Bone marrow (tissue), 2 donors: ENCODE results near the gene FXYD3.
"Not testable (repeated sequence)": the region's sequence is repeated elsewhere in the genome, so short reads cannot be mapped to it uniquely, and the experiment has no call there.

Source experiments
- DNase-seq, 2 donors: peaks; one replicate each; lab custom pipeline; 2025; lab: John Stamatoyannopoulos, UW

Gene FXYD3

DNA sequence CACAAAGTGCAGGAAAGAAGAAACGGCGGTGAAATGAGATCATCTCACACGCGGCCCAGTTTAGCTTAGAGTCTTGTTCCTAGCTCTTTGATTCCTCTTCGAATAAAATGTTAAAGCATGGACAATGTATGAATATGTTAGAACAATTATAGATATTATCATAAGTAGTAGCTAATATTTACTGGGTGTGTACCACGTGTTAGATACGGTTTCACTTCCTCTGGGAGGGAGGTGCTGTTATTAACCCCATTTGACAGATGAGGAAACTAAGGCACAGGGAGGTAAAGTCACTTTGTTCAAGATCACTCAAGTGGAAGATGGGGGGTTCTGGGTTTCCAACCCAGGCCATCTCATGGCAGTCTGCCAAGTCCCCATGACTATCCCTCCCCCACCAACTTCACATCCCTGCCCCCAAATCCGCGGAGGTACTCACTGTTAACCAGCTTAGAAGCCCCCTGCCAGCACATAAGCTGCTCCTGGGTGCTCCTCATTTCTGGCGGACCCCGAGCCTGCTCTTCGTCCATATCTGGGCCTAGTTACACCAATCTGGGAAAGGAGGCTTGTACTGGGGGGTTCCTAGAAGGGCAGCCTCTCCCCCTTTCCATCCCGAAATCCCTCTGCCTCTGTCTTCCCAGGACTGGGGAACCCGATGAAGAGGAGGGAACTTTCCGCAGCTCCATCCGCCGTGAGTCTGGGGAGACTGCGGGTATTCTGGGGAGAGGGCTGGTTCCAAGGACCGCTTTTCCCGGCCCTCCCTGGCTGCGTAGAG is 26.4 kb downstream of the FXYD3 start:
- DNase-seq = no peak

DNA sequence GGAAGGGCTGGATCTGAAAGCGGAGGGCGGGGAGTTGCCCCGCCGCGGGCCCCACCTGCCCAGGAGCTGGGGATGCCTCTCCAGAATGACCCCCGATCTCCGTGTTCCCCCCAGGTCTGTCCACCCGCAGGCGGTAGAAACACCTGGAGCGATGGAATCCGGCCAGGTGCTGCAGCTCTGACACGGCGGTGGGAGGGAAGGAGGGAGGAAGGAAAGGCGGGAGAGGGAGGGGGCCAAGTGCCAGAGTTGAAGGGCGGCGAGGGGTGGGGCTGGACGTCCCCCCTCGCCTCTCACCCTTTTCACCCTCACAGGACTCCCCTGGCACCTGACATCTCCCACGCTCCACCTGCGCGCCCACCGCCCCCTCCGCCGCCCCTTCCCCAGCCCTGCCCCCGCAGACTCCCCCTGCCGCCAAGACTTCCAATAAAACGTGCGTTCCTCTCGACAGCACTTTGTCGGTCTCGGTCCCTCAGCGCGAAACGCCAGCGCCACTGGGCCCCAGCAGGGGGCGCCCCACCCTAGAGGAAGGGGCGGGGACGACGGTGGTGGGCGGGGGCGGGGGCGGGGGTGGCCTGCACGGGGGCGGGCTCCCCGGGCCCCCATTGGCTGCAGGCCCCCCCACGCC is 27.1 kb downstream of the FXYD3 start:
- DNase-seq = peak in 1 of 2 donors; percentile 10

DNA sequence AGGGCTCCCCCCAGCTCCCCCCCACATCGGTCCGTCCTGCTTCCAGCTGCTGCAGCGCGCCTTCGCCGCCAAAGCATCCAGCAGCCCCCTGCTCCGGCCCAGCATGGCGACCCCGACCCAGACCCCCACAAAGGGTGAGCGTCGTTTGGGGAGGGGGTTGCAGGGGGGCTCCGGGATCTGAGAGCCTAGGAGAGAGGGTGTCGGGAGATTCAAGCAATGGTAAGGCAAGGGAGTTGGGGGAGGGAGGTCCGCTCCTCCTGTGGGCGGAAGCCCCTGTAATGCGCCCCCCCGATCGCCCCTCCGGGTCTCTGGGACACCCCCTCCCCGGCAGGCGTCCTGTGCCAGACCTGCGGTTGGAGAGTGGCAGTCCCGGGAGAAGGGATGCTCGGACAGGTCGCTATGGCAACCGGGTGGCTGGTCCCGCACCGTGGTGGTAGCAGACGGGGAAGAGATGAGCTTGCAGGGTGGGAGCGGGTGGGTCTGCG is 27.6 kb downstream of the FXYD3 start, which contains the start of gene FXYD7:
Gene FXYD7, plus strand, starts transcription at position 25 of the 485 bp plus-strand sequence. Its CDS starts 79 bp downstream, at position 104.
- DNase-seq = no peak

DNA sequence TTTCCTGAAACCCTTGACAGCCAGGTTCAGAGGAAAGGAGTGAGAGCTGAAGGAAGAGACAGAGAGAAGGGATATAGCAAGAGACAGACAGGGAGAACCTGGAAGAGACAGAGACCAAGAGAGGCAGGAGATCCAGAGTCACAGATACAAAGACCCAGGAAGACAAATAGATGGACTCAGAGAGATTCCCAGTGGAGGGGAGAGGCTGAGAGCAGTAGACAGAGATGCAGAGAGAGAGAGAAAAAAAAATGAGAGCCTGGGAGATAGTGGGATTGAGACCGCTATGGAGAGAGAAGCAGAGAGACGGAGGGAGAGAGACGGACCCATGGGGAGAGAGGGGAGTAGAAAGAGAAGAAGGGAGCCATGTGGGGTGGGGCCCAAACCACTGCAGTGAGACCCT is 28.2 kb downstream of the FXYD3 start:
- DNase-seq = no peak

DNA sequence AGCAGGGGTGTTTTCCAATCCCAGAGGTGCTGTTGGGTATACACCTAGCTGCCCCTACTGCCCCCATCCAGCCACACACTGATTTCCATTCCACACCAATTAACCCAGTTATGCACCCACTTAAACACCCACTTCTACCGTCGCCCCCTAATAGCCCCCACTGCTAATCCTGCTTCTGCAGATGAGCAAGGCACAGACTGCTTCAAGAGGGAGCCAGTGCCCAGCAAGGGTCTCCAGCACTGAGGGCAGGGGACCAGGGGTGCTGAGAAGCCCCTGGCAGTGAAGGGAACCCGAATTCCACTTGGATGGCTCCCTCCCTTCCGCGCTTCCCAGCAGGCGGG is 28.6 kb downstream of the FXYD3 start:
- no peak for DNase-seq

DNA sequence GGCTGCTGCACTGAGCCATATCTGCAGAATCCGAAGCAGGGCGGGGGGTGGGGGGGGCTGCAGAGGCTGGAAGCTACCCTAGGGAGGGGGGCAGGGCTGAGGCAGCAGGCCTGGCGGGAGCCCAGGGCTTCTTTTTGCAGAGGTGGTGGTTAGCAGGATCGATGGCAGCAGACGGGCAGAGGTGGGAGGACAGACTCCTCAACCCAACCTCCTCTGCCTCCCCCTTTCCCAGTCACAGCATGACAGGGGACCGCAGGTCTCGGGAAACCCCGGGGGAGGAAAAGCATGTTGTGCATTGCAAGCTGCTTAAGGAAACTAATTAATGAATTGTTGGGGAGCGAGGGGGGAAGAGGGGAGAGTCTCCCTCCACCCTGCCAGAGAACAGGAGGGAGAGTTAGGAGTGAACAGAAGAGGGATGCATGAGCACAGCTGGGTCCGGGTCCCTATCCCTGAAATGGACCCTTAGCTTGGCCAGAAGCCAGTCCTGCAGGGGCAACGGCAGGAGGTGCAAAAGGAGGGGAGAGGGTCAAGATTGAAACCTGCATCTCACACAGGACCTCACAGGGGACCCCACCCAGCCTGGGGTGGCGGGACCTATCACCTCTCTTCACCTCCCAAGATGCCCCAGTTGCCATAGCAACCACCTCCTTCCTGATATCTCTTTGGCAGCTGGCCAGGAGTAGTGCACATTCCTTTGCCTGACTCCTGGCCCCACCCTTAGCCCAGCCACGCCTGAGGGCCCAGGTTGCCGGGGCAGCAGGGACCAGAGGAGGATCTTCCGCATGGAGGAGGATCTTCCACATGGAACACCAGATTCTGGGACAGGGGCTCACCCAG is 29.2 kb downstream of the FXYD3 start:
- no peak for DNase-seq

DNA sequence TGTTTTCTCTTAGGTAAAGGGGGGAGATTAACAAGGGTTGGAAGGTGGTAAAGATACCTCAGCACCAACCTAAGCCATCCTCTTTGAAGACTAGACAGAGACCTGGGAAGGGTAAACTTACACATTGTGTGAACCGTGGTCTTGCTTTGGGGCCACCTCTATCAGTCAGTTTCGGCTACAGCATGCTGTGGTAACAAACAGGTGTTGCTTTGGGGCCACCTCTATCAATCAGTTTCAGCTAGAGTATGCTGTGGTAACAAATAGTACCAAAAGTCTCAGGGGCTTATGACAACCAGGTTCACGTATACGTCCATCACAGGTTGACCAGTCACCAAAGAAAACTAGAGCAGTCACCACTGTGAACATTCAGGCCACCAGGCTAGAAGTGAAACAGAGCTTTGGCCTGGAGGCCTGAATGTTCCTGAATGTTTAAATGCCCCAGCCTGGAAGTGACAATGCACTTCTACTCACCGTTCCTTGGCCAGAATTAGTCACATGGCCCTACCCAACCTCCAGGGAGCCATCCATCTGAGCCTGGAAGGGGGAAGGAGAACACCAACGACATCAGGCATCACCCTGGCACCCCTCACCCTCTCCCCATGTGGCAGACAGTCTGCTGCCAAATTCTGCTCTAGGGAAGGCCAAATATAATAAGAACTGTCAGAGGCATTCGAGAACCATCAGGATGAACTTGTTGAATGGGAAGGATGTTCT is 31.3 kb downstream of the FXYD3 start:
- peak in 1 of 2 donors; percentile 49 for DNase-seq

DNA sequence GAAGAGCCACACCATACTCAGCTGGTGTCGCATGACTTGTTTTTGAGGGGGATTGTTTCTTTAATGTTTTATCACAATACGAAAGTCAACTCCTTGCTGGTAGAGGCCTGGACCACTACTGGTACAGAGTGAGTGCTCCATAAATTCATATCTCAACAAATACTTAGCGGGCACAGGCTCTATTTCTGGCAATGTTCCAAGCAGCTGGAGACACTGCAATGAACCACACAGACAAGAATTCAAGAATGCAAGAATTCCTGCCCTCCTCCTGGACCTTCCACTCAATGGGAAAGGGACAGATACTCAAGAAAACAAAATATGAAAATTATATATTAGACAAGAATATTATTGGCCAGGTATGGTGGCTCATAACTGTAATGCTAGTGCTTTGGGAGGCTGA is 33.8 kb downstream of the FXYD3 start:
- no peak for DNase-seq

DNA sequence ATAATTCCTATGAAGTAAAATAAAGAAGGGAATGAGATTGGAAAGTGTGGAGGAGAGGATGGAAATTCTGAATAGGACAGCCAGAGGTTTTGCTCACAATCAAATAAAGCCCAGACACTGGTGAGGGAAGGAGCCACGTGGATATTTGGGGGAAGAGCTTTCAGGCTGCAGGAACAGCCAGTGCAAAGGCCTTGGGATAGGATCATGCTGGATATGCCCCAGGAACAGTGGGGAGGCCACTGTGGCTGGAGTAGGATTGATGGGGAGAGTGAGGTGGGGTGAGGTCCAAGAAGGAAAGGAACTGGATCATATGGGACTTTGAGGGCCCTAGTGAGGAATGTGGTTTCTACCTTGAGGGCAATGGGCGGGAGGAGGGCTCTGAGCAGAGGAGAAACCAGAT is 34.8 kb downstream of the FXYD3 start:
- DNase-seq = no peak

DNA sequence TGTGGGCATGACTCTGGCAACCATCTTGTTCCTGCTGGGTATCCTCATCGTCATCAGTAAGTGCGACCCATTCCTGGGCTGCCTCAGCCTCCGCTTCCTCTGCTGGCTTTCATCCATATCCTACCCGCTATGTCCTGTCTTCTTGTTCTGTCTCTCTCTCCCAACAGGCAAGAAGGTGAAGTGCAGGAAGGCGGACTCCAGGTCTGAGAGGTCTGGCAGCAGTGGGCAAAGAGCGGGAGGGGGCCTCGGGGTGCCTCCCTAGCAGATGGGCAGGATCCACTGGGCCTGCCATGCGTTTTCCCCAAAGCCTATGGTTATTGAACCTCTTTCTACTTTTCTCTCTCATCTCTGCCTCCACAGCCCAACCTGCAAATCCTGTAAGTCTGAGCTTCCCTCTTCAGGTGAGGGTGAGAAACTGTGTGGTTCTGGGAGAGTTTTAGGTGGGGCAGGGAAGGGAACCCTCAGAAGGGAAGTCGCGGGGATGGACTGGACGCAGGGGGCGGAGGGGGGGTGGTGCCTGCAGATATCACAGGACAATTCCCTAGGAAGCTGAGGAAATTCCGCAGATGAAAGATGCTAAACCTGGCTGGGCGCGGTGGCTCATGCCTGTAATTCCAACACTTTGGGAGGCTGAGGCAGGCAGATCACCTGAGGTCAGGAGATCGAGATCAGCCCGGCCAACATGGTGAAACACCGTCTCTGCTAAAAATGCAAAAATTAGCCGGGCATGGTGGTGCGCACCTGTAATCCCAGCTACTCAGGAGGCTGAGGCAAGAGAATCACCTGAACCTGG is 35.8 kb downstream of the FXYD3 start:
- no peak for DNase-seq

DNA sequence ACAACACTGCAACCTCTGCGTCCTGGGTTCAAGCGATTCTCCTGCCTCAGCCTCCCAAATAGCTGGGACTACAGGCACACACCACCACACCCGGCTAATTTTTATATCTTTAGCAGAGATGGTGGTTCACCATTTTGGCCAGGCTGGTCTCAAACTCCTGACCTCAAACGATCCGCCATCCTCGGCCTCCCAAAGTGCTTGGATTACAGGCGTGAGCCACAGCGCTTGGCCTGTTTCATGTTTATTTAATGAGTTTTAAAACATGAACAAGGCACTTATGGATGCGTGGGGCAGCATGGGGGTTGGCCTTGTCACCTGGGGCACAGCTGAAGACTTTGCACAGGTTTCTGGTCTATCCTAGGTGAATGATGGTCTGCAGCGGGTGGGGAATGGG is 37.5 kb downstream of the FXYD3 start:
- DNase-seq = not testable (repeated sequence)

DNA sequence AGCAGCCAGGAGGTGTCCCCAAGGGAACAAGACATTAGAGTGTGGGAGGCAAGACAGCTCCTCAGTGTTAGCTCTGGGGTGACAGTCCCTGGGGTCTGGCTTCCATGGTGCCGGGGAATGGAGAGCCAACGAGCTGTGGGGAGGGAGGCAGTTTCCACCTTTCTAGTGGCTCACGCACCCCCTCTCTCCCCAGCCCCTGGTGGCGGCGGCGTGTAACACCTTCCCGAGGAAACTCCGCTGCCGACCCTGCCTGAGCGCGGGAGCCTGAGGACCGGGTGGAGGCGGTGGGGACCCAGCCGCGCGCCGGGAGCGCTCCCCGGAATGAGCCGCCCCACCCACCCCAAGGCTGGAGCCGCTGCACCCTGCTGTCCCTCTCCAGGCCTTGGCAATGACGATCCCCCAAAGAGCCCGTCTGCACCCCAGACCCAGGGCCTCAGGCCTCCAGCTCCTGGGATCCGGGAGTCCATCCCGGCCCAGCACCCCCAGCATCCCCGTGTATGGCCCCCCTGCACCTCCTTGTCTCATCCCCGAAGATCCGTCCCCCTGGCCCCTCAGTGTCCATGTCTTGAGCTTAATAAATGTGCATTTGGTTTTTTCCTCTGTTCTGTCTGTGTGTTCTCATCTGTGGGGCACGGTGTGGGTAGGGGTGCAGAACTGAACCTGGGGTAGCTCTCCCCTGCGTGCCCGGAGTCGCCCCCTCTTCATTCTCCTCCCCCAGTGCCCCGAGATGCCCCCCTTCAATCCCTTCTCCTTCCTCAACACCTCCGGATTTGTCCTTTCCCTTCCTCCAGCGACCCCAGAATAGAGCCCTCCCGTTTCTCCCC is 38.3 kb downstream of the FXYD3 start:
- peak; percentile 36 to 47 for DNase-seq

DNA sequence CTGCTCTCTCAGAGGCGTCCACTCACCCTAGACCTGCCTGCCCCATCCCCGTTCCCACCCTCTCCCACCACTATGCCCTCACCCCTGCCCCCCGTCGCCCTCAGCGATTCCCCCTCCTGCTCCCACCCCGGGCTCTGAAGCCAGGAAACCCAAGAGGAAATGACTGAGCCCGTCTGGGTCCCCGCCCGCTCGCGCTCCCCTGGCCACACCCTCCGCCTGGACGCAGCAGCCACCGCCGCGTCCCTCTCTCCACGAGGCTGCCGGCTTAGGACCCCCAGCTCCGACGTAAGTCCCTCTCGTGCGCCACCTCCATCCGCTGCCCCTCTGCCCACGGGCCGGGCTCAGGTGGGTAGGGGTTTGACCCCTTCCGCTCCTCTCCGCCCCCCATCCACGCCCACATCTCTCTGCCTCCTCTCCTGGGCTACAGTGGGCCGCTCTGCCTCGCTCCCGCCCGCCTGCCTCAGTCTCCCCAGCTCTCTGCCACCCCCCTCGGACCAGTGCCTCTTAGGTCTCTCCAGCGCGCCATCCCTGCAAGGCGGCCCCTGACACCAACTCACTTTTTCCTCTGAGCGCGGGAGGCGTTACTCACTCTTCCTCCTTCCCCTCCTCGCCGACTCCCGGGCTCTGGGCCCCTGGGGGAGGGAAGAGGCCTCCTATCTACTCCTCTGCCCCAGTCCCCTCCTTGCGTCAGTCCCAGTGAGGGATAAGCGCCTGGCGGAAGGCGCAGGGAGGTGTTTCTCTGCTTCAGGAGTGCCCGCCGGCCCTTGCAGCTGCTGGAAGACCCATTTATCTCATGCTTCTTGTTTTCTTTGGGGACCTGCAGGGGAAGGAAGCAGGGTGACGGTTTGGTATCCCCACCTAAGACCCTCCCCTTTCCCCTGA is 39.1 kb downstream of the FXYD3 start, which contains the start of gene FXYD5:
Gene FXYD5, plus strand, starts transcription at position 211 of the 882 bp plus-strand sequence. CDS start 816 bp downstream, outside the sequence.
- DNase-seq = peak; percentile 72 to 78

DNA sequence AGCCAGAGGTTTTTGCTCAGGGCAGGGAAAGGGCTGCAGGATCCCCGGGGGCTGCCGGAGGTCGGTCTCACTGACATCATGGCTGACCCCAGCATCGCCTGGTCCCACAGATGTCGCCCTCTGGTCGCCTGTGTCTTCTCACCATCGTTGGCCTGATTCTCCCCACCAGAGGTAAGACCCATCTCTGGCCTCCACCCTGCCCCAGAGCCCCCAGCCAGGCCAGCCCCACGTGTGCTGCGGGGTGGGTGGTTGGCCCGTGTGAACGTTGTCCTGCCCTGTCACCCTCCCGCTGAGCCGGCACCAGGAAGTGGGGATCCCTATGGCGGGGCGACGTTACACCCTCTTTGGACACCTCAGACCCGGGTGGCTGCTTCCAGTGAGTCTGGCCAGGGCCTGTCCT is 39.8 kb downstream of the FXYD3 start:
- DNase-seq = no peak

DNA sequence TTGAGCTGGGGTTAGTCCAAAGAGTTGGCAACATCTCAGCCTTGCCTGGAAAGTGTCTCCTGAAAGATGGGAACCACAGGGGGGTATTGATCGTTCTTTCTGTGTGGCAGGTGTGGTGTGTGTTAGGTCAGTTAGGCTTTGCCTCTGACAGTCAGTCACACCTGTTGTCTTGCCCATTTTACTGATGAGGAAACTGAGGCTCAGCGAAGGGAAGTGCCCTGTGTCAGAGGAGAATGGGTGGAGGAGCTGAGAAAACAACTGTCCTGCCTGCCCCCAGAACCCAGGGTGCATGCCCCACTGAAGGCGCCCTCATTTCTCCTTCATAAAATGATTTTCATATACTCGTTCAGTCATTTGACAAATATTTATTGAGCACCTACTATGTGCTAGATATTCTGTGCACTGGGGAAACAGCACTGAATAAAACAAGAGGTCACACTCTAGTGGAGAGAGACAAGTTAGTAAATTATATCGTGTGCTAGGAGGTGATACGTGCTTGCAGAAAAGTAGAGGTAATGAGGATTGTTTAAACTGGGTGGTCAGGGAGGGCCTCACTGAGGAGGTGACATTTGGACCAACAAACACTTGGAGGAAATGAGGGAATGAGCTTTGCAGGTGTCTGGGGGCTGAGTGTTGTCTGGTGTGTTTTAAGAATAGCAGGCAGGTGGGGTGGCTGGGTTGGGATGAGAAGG is 40.5 kb downstream of the FXYD3 start:
- no peak for DNase-seq

DNA sequence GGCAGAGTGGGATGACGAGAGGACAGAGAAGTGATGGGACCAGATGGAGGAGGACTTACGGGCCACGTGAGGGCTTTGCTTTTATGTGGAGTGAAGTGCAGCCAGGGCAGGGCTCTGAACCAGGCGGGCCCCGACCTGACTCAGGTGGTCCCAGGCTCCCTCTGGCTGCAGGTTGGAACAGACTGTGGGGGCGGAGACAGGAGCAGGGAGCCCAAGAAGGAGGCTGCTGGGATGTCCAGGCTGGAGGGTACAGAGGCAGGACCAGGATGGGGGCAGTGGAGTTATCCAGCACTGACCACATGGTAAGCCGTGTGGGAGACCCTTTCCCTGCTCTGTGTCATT is 41.0 kb downstream of the FXYD3 start:
- no peak for DNase-seq

DNA sequence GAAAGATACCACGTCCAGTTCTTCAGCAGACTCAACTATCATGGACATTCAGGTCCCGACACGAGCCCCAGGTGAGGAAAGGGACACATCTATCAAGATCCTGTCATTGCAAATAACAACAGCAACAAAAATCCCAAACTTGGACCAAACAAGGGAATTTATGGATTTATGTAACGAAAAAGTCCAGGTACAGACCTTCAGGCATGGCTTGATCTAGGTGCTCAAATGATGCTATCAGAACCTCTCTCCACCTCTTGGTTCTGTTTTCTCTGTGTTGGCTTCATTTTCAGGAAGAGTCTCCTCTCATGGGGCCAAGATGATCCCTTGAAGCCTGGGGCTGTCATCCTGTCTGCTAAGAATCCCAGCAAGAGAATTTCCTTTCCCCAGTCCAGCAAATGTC is 41.8 kb downstream of the FXYD3 start:
- no peak for DNase-seq

DNA sequence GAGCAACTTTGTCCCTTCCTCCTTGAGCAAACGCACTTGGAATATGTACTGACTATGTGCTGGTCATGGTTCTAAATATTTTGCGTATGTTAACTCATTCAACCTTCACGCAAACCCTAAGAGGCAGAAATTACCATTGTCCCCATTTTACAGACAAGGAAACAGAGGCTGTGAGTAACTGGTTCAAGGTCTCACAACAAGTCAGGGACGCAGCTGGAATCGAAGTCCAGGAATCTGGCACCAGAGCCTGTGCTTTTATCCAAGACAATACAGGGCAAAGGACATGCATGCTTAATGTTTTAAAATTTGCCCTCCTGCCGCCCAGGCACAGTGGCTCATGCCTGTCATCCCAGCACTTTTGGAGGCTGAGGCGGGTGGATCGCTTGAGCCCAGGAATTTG is 44.0 kb downstream of the FXYD3 start:
- DNase-seq = no peak
